ENCODE data around the gene SYT9.
"Not testable (repeated sequence)": the region's sequence is repeated elsewhere in the genome, so short reads cannot be mapped to it uniquely, and the experiment has no call there.

Gene SYT9

GRCh38 chr11:7512525-7513233 lies 261.0 kb downstream of the SYT9 start:
- DNase-seq: no peak

GRCh38 chr11:7513234-7514098 lies 261.8 kb downstream of the SYT9 start, which contains the start of gene PPFIBP2:
Gene PPFIBP2 (plus strand): TSS chr11:7513999. CDS start chr11:7549476, 35,477 bp downstream.
- peak; percentile 81 for DNase-seq

- no peak for DNase-seq
Measured at GRCh38 chr11:7514099-7514591, 262.4 kb downstream of the SYT9 start.

- DNase-seq: no peak
Measured at GRCh38 chr11:7515447-7515886, 263.8 kb downstream of the SYT9 start.

GRCh38 chr11:7516475-7516874 lies 264.8 kb downstream of the SYT9 start:
- DNase-seq: no peak

- not testable (repeated sequence) for DNase-seq
Measured at GRCh38 chr11:7517743-7518142, 266.0 kb downstream of the SYT9 start.

Data from NCI-H345 (cell line).